ENCODE measurements around the gene TRIM63. TPM values are rescaled to one million over a fixed set of nuclear protein-coding genes. Genes with fewer than 3 reads are reported as not detected.

TRIM63 gene
- total and polyA plus RNA-seq, 9 of the 15 experiments (the other 6 are each of a cell fraction or from before 2014, with no cell fraction given) = 0.08 to 0.57 (median 0.36) TPM

DNA sequence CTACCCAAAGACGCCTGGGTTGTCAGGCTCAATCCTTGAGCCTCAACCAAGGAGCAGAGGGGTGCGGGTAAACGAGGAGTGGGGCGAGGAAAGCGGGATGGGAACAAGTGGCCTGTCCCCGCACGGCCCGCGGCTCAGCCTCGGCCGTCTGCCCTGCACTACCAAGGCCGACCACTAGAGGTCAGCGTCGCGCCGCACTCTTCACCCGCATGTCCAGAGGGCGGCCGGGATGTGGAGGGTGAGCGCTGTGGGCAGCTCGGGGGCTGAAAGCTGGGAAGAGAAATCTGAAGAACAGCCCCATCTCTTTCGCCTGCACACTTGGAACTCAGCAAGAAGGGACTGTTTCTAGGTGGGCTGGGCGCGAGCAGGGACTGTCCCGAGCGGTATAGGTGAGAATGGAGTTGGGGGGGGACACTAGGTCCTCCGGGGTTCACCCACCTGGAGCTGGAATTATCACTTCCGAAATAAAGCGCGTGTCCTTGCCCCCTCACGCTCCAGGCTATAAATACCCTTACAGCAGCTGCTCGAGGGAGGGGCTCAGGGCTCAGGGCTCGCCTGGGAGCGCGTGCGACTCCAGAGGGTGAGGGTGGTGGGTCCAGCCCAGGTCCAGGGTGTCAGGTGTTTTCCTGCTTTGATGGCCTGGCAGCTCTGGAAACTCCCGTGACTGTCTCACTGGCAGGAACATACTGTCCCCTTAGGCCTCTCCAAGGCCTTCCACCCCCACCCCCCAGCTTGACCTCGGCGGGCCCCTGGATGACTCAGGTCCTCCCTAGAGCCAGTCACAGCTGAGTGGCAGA, 31.3 kb downstream of the TRIM63 start (continued):
- TF ChIP-seq, protein P1, sequence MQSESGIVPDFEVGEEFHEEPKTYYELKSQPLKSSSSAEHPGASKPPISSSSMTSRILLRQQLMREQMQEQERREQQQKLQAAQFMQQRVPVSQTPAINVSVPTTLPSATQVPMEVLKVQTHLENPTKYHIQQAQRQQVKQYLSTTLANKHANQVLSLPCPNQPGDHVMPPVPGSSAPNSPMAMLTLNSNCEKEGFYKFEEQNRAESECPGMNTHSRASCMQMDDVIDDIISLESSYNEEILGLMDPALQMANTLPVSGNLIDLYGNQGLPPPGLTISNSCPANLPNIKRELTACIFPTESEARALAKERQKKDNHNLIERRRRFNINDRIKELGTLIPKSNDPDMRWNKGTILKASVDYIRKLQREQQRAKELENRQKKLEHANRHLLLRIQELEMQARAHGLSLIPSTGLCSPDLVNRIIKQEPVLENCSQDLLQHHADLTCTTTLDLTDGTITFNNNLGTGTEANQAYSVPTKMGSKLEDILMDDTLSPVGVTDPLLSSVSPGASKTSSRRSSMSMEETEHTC (IDR thresholded peaks at IDR 0.05) = no peak
- TF ChIP-seq RAD21 (CRISPR knock-in tag; conservative IDR thresholded peaks at IDR 0.05 in 1 of 2, IDR thresholded peaks at IDR 0.05 in 1 of 2) (peak; percentile 99), TCF7L2 (IDR thresholded peaks at IDR 0.05; ENCODE audit: low read depth, low read length) (no peak), ZNF316 (IDR thresholded peaks at IDR 0.05) (no peak), SUPT5H (IDR thresholded peaks at IDR 0.05) (no peak), GTF2A2 (tag; IDR thresholded peaks at IDR 0.05) (no peak), KDM5B (IDR thresholded peaks at IDR 0.05; ENCODE audit: insufficient replicate concordance, low read depth, low read length) (no peak), HMG20B (CRISPR knock-in tag; IDR thresholded peaks at IDR 0.05) (no peak), FOS (IDR thresholded peaks at IDR 0.05; ENCODE audit: extremely low read depth, insufficient read length) (no peak), NFE2 (IDR thresholded peaks at IDR 0.05; ENCODE audit: low read depth) (peak; percentile 78), FOXK2 (conservative IDR thresholded peaks at IDR 0.05 in 1 of 2, IDR thresholded peaks at IDR 0.05 in 1 of 2; ENCODE audit: low read depth in 2 of 2) (no peak), KDM4B (IDR thresholded peaks at IDR 0.05; ENCODE audit: borderline replicate concordance in 2 of 2, low read depth in 1 of 2) (no peak; a peak in 1 of 4 replicates), ZNF324 (CRISPR knock-in tag; IDR thresholded peaks at IDR 0.05) (no peak), MYNN (IDR thresholded peaks at IDR 0.05) (peak; percentile 82), MYNN (CRISPR knock-in tag; IDR thresholded peaks at IDR 0.05) (no peak), MCM5 (IDR thresholded peaks at IDR 0.05; ENCODE audit: low read depth) (no peak), POLR2A (conservative IDR thresholded peaks at IDR 0.05) (no peak), NFRKB (IDR thresholded peaks at IDR 0.05; ENCODE audit: low read depth) (peak; percentile 13; the same call in 1 of the 2 replicates), ZNF212 (CRISPR knock-in tag; IDR thresholded peaks at IDR 0.05) (no peak), ZBED1 (IDR thresholded peaks at IDR 0.05) (no peak), EGR1 (conservative IDR thresholded peaks at IDR 0.05) (peak; percentile 58; the same call in 1 of the 2 replicates), RFX5 (IDR thresholded peaks at IDR 0.05; ENCODE audit: low read depth, low read length) (no peak), FOXA3 (CRISPR knock-in tag; conservative IDR thresholded peaks at IDR 0.05 in 1 of 2, IDR thresholded peaks at IDR 0.05 in 1 of 2) (no peak; a peak in 1 of 4 replicates)
- TF ChIP-seq, protein P2, sequence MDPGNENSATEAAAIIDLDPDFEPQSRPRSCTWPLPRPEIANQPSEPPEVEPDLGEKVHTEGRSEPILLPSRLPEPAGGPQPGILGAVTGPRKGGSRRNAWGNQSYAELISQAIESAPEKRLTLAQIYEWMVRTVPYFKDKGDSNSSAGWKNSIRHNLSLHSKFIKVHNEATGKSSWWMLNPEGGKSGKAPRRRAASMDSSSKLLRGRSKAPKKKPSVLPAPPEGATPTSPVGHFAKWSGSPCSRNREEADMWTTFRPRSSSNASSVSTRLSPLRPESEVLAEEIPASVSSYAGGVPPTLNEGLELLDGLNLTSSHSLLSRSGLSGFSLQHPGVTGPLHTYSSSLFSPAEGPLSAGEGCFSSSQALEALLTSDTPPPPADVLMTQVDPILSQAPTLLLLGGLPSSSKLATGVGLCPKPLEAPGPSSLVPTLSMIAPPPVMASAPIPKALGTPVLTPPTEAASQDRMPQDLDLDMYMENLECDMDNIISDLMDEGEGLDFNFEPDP (CRISPR knock-in tag; IDR thresholded peaks at IDR 0.05) = no peak
- TF ChIP-seq, protein P3, sequence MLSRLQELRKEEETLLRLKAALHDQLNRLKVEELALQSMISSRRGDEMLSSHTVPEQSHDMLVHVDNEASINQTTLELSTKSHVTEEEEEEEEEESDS (CRISPR knock-in tag; IDR thresholded peaks at IDR 0.05) = no peak
- TF ChIP-seq, protein P4, sequence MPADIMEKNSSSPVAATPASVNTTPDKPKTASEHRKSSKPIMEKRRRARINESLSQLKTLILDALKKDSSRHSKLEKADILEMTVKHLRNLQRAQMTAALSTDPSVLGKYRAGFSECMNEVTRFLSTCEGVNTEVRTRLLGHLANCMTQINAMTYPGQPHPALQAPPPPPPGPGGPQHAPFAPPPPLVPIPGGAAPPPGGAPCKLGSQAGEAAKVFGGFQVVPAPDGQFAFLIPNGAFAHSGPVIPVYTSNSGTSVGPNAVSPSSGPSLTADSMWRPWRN (IDR thresholded peaks at IDR 0.05; ENCODE audit: low read depth) = no peak
- TF ChIP-seq, protein P5, sequence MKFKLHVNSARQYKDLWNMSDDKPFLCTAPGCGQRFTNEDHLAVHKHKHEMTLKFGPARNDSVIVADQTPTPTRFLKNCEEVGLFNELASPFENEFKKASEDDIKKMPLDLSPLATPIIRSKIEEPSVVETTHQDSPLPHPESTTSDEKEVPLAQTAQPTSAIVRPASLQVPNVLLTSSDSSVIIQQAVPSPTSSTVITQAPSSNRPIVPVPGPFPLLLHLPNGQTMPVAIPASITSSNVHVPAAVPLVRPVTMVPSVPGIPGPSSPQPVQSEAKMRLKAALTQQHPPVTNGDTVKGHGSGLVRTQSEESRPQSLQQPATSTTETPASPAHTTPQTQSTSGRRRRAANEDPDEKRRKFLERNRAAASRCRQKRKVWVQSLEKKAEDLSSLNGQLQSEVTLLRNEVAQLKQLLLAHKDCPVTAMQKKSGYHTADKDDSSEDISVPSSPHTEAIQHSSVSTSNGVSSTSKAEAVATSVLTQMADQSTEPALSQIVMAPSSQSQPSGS (CRISPR knock-in tag; IDR thresholded peaks at IDR 0.05) = no peak
